ENCODE measurements around the gene SCFD2.

SCFD2 gene

GRCh38 chr4:52946855-52947254, 419.0 kb downstream of the SCFD2 start:
- no peak for DNase-seq

GRCh38 chr4:52945982-52946381, 419.9 kb downstream of the SCFD2 start:
- no peak for DNase-seq

- DNase-seq, result no peak
Measured at GRCh38 chr4:52945326-52945898, 420.4 kb downstream of the SCFD2 start.

- no peak for DNase-seq
Measured at GRCh38 chr4:52943677-52944076, 422.2 kb downstream of the SCFD2 start.

GRCh38 chr4:52942936-52943335, 422.9 kb downstream of the SCFD2 start:
- DNase-seq, result no peak

GRCh38 chr4:52941450-52941849, 424.4 kb downstream of the SCFD2 start:
- DNase-seq, result no peak

GRCh38 chr4:52939739-52940138, 426.1 kb downstream of the SCFD2 start:
- no peak for DNase-seq

GRCh38 chr4:52939325-52939724, 426.5 kb downstream of the SCFD2 start:
- no peak for DNase-seq

- DNase-seq, result no peak
Measured at GRCh38 chr4:52937829-52938228, 428.0 kb downstream of the SCFD2 start.

- no peak for DNase-seq
Measured at GRCh38 chr4:52936729-52937128, 429.1 kb downstream of the SCFD2 start.

GRCh38 chr4:52935317-52935716, 430.5 kb downstream of the SCFD2 start:
- DNase-seq, result no peak

GRCh38 chr4:52933738-52934137, 432.1 kb downstream of the SCFD2 start:
- DNase-seq, result no peak

GRCh38 chr4:52932591-52933470, 433.0 kb downstream of the SCFD2 start:
- DNase-seq, result no peak

GRCh38 chr4:52931243-52931642, 434.6 kb downstream of the SCFD2 start:
- DNase-seq, result no peak

GRCh38 chr4:52926196-52926974, 439.5 kb downstream of the SCFD2 start:
- no peak for DNase-seq

- no peak for DNase-seq
Measured at GRCh38 chr4:52925531-52925968, 440.3 kb downstream of the SCFD2 start.

- no peak for DNase-seq
Measured at GRCh38 chr4:52919461-52919860, 446.4 kb downstream of the SCFD2 start.

- DNase-seq, result no peak
Measured at GRCh38 chr4:52917817-52918216, 448.0 kb downstream of the SCFD2 start.

GRCh38 chr4:52915730-52916300, 450.0 kb downstream of the SCFD2 start:
- DNase-seq, result no peak

- DNase-seq, result no peak
Measured at GRCh38 chr4:52915191-52915590, 450.7 kb downstream of the SCFD2 start.

- DNase-seq, result no peak
Measured at GRCh38 chr4:52914051-52914605, 451.7 kb downstream of the SCFD2 start.

- no peak for DNase-seq
Measured at GRCh38 chr4:52912608-52913007, 453.3 kb downstream of the SCFD2 start.
